Coronary artery (tissue), 2 donors: ENCODE data around the gene HTR3B.
"Not testable (repeated sequence)": the region's sequence is repeated elsewhere in the genome, so short reads cannot be mapped to it uniquely, and the experiment has no call there.

Source experiments
- DNase-seq: peaks from one replicate; pipeline ENCODE4 v3.0.0-alpha.2; 2017; ENCODE audit warnings: low spot score
- H3K27ac ChIP-seq, 2 donors: fragments of 200-600 bp; sonication (generic); one replicate each; pipeline ENCODE4 v1.5.1; 2016 to 2019
- H3K4me3 ChIP-seq: fragments of 200-600 bp; sonication (generic); 2 replicates; pipeline ENCODE4 v1.5.1; 2016; ENCODE audit warnings: mild to moderate bottlenecking, moderate library complexity
- TF ChIP-seq, protein P1 (sequence below): fragments of 200-600 bp; sonication (generic); IDR thresholded peaks from one replicate; pipeline ENCODE4 v1.5.1; 2019; ENCODE audit warnings: antibody characterized with exemption

The HTR3B gene

DNA sequence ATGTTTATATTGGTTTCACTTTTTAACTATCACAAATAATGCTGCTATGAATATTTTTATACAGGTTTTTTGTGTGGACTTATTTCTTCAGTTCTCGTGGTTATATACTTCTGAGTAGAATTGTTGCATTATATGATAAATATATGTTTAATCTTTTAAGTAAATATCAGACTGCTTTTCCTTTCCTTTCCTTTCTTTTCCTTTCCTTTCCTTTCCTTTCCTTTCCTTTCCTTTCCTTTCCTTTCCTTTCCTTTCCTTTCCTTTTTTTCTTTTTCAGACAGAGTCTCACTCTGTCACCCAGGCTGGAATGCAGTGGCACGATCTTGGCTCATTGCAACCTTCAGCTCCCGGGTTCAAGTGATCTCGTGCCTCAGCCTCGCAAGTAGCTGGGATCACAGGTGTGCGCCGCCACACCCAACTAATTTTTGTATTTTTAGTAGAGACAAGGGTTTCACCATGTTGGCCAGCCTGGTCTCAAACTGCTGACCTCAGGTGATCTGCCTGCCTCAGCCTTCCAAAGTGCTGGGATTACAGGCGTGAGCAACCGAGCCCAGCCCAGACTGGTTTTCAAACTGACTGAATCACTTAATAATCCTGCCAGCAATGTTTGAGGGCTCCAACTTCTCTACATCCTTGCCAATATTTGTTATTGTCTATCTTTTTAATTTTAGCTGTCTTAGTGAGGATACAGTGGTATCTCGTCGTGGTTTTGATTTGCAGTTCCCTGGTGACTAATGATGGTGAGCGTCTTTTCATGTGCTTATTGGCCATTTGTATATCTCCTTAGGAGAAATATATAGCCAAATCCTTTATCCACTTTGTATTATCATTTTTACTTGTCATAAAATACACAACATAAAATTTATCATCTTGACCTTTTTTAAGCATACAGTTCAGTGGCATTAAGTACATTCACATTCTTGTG is 21.9 kb downstream of the HTR3B start:
- Histone ChIP-seq H3K27ac (no peak overlapping the region), H3K4me3 (no peak overlapping the region)
- DNase-seq = no peak
- TF ChIP-seq, protein P1, sequence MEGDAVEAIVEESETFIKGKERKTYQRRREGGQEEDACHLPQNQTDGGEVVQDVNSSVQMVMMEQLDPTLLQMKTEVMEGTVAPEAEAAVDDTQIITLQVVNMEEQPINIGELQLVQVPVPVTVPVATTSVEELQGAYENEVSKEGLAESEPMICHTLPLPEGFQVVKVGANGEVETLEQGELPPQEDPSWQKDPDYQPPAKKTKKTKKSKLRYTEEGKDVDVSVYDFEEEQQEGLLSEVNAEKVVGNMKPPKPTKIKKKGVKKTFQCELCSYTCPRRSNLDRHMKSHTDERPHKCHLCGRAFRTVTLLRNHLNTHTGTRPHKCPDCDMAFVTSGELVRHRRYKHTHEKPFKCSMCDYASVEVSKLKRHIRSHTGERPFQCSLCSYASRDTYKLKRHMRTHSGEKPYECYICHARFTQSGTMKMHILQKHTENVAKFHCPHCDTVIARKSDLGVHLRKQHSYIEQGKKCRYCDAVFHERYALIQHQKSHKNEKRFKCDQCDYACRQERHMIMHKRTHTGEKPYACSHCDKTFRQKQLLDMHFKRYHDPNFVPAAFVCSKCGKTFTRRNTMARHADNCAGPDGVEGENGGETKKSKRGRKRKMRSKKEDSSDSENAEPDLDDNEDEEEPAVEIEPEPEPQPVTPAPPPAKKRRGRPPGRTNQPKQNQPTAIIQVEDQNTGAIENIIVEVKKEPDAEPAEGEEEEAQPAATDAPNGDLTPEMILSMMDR = no peak

DNA sequence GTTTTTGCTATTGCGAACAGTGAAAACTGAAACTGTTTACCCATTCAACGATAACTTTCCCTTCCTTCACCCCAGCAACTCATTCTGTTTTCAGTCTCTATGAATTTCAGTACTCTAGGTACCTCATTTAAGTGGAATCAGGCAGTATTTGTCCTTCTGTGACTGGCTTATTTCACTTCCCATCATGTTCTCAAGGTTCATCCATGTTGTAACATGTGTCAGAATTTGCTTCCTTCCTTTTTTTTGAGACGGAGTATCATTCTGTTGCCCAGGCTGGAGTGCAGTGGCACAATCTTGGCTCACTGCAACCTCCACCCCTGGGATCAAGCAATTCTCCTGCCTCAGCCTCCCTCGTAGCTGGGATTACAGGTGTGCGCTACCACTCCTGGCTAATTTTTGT is 23.7 kb downstream of the HTR3B start:
- Histone ChIP-seq H3K27ac (no peak overlapping the region), H3K4me3 (no peak overlapping the region)
- TF ChIP-seq, protein P1 = no peak
- DNase-seq = no peak

DNA sequence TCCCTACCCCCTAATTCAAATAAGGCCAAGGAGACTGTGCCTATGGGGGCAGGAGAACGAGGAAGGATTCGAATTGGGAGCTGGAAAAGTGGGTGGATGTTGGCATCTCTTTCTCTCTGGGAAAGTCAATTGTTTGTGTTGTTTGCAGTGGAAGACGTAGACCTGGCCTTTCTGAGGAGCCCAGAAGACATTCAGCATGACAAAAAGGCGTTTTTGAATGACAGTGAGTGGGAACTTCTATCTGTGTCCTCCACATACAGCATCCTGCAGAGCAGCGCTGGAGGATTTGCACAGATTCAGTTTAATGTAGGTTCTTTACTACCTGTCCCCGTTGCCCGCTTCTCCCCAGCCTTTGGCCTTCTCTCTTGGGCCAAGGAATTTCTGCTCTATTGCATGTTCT is 28.2 kb downstream of the HTR3B start:
- TF ChIP-seq, protein P1 = no peak
- DNase-seq = no peak
- Histone ChIP-seq H3K4me3 (no peak overlapping the region), H3K27ac (no peak overlapping the region)

DNA sequence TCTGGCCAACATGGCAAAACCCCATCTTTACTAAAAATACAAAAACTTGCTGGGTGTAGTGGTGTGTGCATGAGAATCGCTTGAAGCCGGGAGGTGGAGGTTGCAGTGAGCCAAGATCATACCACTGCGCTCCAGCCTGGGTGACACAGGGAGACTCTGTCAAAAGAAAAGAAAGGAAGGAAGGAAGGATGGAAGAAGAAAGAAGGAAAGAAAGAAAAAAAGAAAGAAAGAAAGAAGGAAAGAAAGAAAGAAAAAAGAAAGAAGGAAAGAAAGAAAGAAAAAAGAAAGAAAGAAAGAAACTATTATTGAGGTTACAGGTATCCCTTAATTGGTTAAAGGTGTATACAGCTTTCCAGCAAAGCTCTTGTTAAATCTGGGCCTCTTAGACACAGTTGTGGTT is 29.6 kb downstream of the HTR3B start:
- not testable (repeated sequence) for DNase-seq, H3K27ac ChIP-seq, H3K4me3 ChIP-seq

- TF ChIP-seq, protein P1 = no peak
- Histone ChIP-seq H3K27ac (no peak overlapping the region), H3K4me3 (no peak overlapping the region)
- DNase-seq = no peak
Measured at GRCh38 chr11:113934761-113935160, 30.2 kb downstream of the HTR3B start.

DNA sequence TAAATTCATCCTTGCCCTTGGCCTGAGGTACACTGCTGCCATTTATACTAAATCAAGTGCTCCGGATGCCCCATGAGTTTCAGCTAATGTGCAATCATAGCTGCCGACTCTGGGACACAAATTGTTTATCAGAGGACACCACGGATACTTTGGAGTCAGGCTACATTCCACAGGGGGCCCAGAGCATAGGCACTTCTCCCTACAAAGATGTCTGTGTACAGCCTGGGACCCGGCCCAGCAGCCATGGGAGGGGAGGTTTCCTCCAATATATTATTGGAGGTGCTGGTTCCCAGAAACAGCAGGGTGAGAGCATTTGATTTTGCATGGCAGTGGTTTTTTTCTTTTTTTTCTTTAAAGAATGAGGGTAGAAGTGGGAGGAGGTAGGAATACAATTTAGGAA is 31.3 kb downstream of the HTR3B start:
- no peak for DNase-seq
- TF ChIP-seq, protein P1 = no peak
- H3K27ac ChIP-seq = no peak overlapping the region
- no peak overlapping the region for H3K4me3 ChIP-seq

DNA sequence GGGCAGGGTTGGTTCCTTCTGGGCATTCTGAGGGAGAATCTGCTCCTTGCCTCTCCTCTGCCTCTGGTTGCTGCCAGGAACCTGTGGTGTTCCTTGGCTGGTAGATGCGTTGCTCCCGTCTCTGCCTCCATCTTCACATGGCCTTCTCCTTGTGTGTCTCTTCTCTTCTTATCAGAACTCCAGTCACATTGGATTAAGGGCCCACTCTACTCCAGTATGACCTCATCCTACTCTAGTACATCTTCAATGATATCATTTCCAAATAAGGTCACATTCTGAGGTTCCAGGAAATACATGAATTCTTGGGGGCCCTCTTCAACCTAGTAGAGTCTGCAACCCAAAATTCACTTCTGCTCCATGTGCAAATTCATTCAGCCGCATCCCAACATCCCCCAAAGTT is 33.3 kb downstream of the HTR3B start:
- H3K4me3 ChIP-seq = no peak overlapping the region
- DNase-seq = no peak

More for the DNA sequence above, 33.3 kb downstream of the HTR3B start:
- TF ChIP-seq, protein P1 = no peak
- H3K27ac ChIP-seq = no peak overlapping the region
